Stomach (tissue), 9 donors: ENCODE data around the gene DDX54. TPM values are rescaled to one million over a fixed set of nuclear protein-coding genes. Genes with fewer than 3 reads are reported as not detected.

Experiments used
- DNase-seq, 2 donors: peaks; one replicate each; pipeline versions ENCODE4 v3.0.0 to v3.0.0-alpha.2; 2013 to 2019
- H3K27ac ChIP-seq, 5 donors: fragments of 200-600 bp in 4 of 5; sonication (generic) in 4 of 5; one replicate each; pipeline ENCODE4 v1.5.1; 2013 to 2019; ENCODE audit warnings: mild to moderate bottlenecking in 1 of 5, moderate library complexity in 1 of 5
- H3K27me3 ChIP-seq, 3 donors: fragments of 200-600 bp; sonication (generic); one replicate each; pipeline ENCODE4 v1.5.1; 2017 to 2019; ENCODE audit warnings: mixed run types in 1 of 3
- H3K36me3 ChIP-seq, 4 donors: fragments of 200-600 bp; sonication (generic); 1 replicate in 3 of 4; 2 replicates in 1 of 4; pipeline ENCODE4 v1.5.1; 2016 to 2019
- H3K4me1 ChIP-seq, 4 donors: fragments of 200-600 bp; sonication (generic); one replicate each; pipeline ENCODE4 v1.5.1; 2016 to 2019
- H3K4me3 ChIP-seq, 4 donors: fragments of 200-600 bp; sonication (generic) in 3 of 4; one replicate each; pipeline ENCODE4 v1.5.1; 2016 to 2019; ENCODE audit warnings: mild to moderate bottlenecking in 1 of 4
- H3K9me3 ChIP-seq, 4 donors: fragments of 200-600 bp; sonication (generic); one replicate each; pipeline ENCODE4 v1.5.1; 2016 to 2019
- EP300 ChIP-seq: sonication (generic); formaldehyde crosslinking; IDR thresholded peaks from one replicate; pipeline ENCODE4 v1.6.1; 2017; ENCODE audit warnings: antibody characterized with exemption
- POLR2A ChIP-seq, 4 donors: fragments of 450-650 bp; IDR thresholded peaks; one replicate each; pipeline ENCODE4 v1.6.1; 2016; ENCODE audit warnings: antibody characterized with exemption in 4 of 4, control low read depth in 2 of 4, mild to moderate bottlenecking in 1 of 4, moderate library complexity in 1 of 4
- POLR2AphosphoS5 ChIP-seq, 3 donors: sonication (generic); formaldehyde crosslinking; IDR thresholded peaks; one replicate each; pipeline ENCODE4 v1.6.1; 2016; ENCODE audit warnings: antibody characterized with exemption in 3 of 3
- WGBS, 5 donors: extraction: QIAGEN DNeasy Blood & Tissue Kit in 3 of 5; methylation state at CpG; one replicate each; pipeline versions ENCODE4 v1.1.5 to v1.1.7; 2013 to 2018; 5-methylcytosine and 5-hydroxymethylcytosine counted together
- intact Hi-C: fragments of 100-400 bp; cut with DNase I; formaldehyde crosslinking; loops from one replicate; pipeline ENCODE4 v1.15.1; 2023; ENCODE audit warnings: low total_unique reads
- polyA plus RNA-seq, 3 donors: library from polyadenylated mRNA; stranded (reverse); fragments of 200-250 nt; gene quantifications; one replicate each; pipeline ENCODE4 v1.2.3, GENCODE V29; 2013
- total RNA-seq, 5 donors: library from RNA; depleted of rRNA; stranded (reverse); fragments of >200 nt; gene quantifications; one replicate each; pipeline versions ENCODE4 v1.1.0 to v1.2.3, GENCODE V29; 2014 to 2016
- TF ChIP-seq, protein P1 (sequence below), 7 experiments: fragments of 450-650 bp in 4 of 7; fragments of 200-600 bp in 3 of 7; sonication (generic) in 3 of 7; IDR thresholded peaks; one replicate each; pipeline ENCODE4 v1.5.1; 2016 to 2019; ENCODE audit warnings: antibody characterized with exemption in 7 of 7, control low read depth in 2 of 7, mild to moderate bottlenecking in 1 of 7
- donor health status: healthy with polysubstance abuse.
- donor health status: Bipolar disorder and iron deficiency.
- donor health status: healthy.

DDX54 gene
- total and polyA plus RNA-seq, 8 donors: 14.6 to 167 (median 37.9) TPM

DNA sequence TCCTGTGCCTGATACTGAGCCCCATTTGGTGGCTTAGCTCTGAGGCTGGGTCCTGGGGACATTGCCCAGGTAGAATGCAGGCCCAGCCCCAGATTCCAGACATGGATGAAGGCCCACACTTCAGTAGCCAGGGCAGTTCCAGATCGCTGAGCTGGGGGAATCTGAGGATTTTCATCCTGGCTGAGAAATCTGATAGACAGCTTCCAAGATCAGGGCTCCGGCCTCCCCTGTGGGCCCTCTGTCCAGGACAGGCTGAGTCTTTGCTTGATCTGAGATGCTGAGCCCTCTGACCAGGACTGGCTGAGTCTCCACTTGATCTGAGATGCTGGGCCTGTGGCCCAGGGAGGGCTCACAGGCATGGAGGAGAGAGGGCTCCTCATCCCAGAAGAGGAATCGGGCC lies 46.5 kb downstream of the DDX54 start:
- Histone ChIP-seq H3K36me3 (no peaks in the 10 kb centered on the region), H3K4me1 (peaks cover 12 to 34% (median 15%) of the 10 kb centered on the region in 4 donors), H3K27ac (no peak overlapping the region), H3K9me3 (no peaks in the 10 kb centered on the region), H3K4me3 (no peak overlapping the region), H3K27me3 (peaks cover 7 to 44% (median 20%) of the 10 kb centered on the region in 3 donors)
- intact Hi-C loops: no loop called here
- no peak for TF ChIP-seq POLR2A (IDR thresholded peaks at IDR 0.05)
- TF ChIP-seq POLR2AphosphoS5 (IDR thresholded peaks at IDR 0.05): no peak
- TF ChIP-seq EP300: no peak
- WGBS, 5 donors: 76 to 95% (median 81%) methylated on average over 3 of the region's 3 CpGs
- peak in 1 of 2 donors; percentile 1 for DNase-seq

DNA sequence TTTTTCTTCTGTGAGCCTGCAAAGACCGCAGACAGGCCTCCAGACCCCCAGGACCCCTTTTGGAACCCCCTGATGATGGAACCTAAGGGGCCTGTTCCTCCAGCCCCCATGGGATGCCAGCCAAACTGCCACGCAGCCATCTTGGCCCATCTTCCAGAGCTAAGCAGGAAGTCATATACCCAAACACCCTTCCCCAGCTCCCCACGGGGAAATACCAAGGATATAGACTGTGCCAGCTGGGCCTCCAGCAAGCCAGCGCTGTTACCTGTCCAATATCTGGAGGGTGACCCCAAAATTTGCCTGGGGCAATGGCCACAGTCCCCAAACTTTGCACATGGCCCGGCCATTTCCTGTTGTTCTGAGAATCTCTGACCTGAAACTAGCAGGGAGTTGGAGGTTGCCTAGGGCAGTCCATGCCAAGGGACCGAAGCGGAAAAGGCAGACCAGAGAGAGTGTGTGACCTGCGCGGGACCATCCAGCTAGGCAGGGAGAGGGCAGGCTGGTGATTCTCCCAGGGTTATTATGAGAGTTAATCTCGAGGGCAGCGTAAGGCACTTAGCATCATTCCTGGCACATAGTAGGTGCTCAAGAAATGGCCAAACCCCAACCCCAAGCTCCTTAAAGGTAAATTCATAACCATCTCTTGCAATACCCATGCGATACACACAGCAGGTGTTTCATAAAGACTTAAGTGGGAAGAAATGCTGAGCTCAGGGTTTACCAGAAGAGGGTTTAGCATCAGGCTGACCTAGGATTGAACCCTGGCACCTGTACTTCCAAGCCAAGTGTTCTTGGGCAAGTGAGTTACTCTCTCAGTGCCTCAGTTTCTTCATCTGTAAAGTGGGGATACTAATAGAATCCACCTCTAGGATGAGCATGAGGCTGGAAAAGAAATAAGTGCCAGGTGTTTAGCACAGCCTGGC lies 47.2 kb downstream of the DDX54 start:
- H3K9me3 ChIP-seq: no peaks in the 10 kb centered on the region
- 78 to 85% (median 82%) methylated on average over 12 of the region's 12 CpGs for WGBS, 5 donors

DNA sequence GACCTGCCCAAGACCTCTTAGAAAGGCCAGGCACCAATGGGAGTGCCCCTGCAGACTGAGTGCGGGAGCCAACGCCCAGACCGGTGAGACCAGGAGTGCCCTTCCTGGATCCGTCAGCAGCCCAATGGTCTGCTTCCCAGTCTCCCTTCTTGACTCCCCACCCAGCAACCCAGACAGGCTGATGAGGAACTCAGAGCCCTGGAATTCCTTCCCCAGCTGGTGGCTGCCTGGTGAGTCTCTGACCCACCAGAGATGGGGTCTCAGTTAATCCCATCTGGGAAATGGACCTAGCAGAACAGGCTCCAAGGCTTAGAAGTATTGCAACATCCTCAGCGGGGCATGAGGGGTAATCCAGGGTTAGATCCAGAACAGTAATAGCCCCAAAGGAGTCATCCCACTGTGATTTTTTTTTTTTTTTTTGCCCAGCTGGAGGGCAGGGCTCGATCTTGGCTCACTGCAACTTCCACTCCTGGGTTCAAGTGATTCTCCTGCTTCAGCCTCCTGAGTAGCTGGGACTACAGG lies 48.2 kb downstream of the DDX54 start:
- DNase-seq: peak; percentile 74 to 86

More for the DNA sequence above, 47.2 kb downstream of the DDX54 start:
- peaks cover 12 to 28% (median 15%) of the 10 kb centered on the region in 4 donors for H3K4me1 ChIP-seq
- intact Hi-C loops: no loop called here
- no peak overlapping the region for H3K4me3 ChIP-seq
- no peak for TF ChIP-seq POLR2A (IDR thresholded peaks at IDR 0.05)
- no peak for TF ChIP-seq POLR2AphosphoS5 (IDR thresholded peaks at IDR 0.05)
- TF ChIP-seq, protein P1, sequence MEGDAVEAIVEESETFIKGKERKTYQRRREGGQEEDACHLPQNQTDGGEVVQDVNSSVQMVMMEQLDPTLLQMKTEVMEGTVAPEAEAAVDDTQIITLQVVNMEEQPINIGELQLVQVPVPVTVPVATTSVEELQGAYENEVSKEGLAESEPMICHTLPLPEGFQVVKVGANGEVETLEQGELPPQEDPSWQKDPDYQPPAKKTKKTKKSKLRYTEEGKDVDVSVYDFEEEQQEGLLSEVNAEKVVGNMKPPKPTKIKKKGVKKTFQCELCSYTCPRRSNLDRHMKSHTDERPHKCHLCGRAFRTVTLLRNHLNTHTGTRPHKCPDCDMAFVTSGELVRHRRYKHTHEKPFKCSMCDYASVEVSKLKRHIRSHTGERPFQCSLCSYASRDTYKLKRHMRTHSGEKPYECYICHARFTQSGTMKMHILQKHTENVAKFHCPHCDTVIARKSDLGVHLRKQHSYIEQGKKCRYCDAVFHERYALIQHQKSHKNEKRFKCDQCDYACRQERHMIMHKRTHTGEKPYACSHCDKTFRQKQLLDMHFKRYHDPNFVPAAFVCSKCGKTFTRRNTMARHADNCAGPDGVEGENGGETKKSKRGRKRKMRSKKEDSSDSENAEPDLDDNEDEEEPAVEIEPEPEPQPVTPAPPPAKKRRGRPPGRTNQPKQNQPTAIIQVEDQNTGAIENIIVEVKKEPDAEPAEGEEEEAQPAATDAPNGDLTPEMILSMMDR (IDR thresholded peaks at IDR 0.05): no peak
- TF ChIP-seq EP300: no peak
- H3K27me3 ChIP-seq: peaks cover 7 to 51% (median 20%) of the 10 kb centered on the region in 3 donors
- peak in 1 of 2 donors; percentile 1 for DNase-seq
- no peaks in the 10 kb centered on the region for H3K36me3 ChIP-seq
- peak overlapping the region in 2 of 5 donors; percentile 74 to 84 for H3K27ac ChIP-seq

DNA sequence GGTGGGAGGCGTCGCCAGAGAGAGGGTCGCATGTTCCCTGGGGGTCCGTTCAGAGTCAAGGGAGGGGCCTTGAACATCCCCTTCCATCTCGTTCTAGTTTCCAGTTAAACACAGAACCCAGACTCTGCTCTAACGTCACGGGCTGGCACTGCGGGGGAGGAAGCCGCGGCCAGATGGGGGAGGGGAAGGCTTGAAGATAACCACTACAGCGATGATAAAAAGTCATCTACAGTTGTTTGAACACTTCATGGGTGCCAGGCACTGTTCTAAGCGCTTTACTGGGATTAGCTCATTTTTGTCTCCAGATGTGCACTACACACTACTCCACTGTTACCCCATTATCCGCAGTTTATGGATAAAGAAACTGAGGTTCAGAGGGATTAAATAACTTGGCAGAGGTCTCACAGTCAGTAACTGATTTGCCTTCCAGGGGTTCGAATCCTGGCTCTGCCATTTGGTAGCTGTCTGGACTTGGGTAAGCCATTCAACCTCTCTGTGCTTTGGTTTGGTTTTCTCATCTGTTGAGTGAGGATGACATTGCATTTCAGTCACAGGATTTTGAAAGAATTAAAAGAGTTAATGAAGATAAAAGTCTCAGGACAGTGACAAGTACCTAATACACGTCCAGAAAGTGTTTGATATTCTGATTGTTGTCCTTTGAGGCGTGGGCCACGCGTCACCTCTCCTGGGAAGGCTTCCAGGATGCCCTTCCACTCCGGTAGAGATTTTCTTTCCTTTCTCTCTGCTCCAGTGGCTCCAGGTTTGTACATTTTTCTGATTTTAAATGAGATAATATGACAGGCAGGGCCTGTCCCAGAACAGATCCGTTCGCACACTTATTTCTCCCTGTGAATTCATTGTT lies 48.9 kb downstream of the DDX54 start:
- WGBS, 5 donors: 16 to 25% (median 17%) methylated on average over 21 of the region's 21 CpGs
- DNase-seq: peak; percentile 50 to 77
- intact Hi-C loops: no loop called here
- Histone ChIP-seq H3K27ac (peak overlapping the region; percentile 52 to 91 (median 74)), H3K4me1 (peaks cover 0 to 16% (median 13%) of the 10 kb centered on the region in 4 donors), H3K4me3 (peak overlapping the region; percentile 20 to 52 (median 41)), H3K36me3 (no peaks in the 10 kb centered on the region), H3K27me3 (peaks cover 7 to 58% (median 20%) of the 10 kb centered on the region in 3 donors), H3K9me3 (no peaks in the 10 kb centered on the region)
- TF ChIP-seq EP300: no peak
- no peak for TF ChIP-seq POLR2A (IDR thresholded peaks at IDR 0.05)
- no peak for TF ChIP-seq POLR2AphosphoS5 (IDR thresholded peaks at IDR 0.05)
- TF ChIP-seq, protein P1 (IDR thresholded peaks at IDR 0.05): no peak

More for the DNA sequence above, 48.2 kb downstream of the DDX54 start:
- peak overlapping the region; percentile 52 to 91 (median 74) for H3K27ac ChIP-seq
- TF ChIP-seq POLR2A (IDR thresholded peaks at IDR 0.05): no peak
- TF ChIP-seq, protein P1 (IDR thresholded peaks at IDR 0.05): no peak
- no peak for TF ChIP-seq EP300
- TF ChIP-seq POLR2AphosphoS5 (IDR thresholded peaks at IDR 0.05): peak in 2 of 3 donors; percentile 42 to 53
- H3K36me3 ChIP-seq: no peaks in the 10 kb centered on the region
- peaks cover 7 to 54% (median 20%) of the 10 kb centered on the region in 3 donors for H3K27me3 ChIP-seq
- H3K4me3 ChIP-seq: no peak overlapping the region
- intact Hi-C loops: no loop called here
- peaks cover 2 to 21% (median 13%) of the 10 kb centered on the region in 4 donors for H3K4me1 ChIP-seq
- WGBS, 5 donors: 43 to 65% (median 49%) methylated on average over 6 of the region's 6 CpGs
- H3K9me3 ChIP-seq: no peaks in the 10 kb centered on the region
